Ramos (cell line): ENCODE results near the gene SPDYE4.

Experiments
- in situ Hi-C: fragments of 300-500 bp; cut with MboI; formaldehyde crosslinking; loops from one replicate; pipeline ENCODE4 v1.14.3; 2022; ENCODE audit warnings: low sequenced_read_pairs; ENCODE audit not compliant: unreplicated experiment

The SPDYE4 gene

GRCh38 chr17:8719291-8720246 is 38.8 kb downstream of the SPDYE4 start:
- in situ Hi-C loops: no loop called here

- in situ Hi-C loops: no loop called here
Observed at GRCh38 chr17:8718001-8718563, 40.3 kb downstream of the SPDYE4 start.

DNA sequence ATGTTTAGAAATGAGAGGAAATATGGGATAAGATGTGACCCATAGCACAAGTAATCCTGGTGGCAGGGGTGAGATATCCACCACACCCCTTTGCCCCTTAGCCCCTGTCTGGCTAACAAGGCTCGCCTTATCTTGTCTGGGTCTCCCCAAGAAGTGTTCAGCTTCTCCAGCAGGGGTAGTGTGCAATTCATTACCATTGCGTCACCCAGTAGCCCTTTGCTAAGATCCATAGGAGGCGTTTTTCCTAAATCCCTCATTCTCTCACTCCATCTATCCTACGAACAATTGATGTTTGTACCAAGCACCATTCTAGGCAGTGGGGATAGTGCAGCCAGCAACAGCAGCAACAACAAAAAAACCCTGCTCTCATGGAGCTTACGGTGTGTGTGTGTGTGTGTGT is 44.5 kb downstream of the SPDYE4 start:
- in situ Hi-C loops: no loop called here

- in situ Hi-C loops: no loop called here
Observed at GRCh38 chr17:8713315-8713714, 45.0 kb downstream of the SPDYE4 start.

DNA sequence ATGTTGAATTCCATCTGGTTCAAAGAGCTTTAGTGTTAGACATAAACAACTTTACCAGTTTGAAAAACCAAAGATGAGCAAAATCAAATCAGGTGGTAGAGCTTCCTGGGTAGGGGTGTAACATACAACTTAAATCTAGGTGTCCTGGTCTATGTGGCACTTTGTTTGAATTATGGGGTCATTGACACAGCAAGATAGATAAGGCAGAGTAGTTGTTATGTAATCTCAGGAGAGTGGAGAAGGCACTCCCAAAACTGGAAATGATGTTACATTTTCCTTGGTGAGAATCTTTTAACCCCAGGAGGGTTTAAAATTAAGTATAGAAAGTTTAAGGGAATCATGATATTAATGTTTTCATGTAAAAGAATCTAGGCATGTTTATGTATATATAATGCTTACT is 45.6 kb downstream of the SPDYE4 start:
- in situ Hi-C loops: no loop called here

DNA sequence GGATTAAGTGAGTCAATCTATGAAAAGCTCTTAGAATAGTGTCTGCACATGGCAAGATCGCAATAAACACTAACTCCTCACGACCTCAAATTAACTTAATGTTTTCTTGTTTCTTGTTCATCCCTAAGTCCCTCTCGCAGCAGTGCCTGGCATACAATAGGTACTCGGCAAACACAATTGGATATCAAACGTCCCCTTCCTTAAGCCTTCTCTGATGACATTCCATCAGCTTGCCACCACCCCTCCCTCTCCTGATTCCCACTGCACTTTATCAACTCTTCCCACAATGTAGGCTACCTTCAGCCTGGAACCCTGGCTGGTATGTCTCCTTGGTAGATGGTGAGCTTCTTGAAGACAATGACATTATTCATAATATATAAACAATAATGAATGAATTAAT is 47.1 kb downstream of the SPDYE4 start:
- in situ Hi-C loops: no loop called here

- in situ Hi-C loops: no loop called here
Observed at GRCh38 chr17:8710813-8711212, 47.5 kb downstream of the SPDYE4 start.

- in situ Hi-C loops: no loop called here
Observed at GRCh38 chr17:8709006-8709405, 49.3 kb downstream of the SPDYE4 start.

- in situ Hi-C loops: no loop called here
Observed at GRCh38 chr17:8708025-8708461, 50.3 kb downstream of the SPDYE4 start.

- in situ Hi-C loops: no loop called here
Observed at GRCh38 chr17:8707332-8708024, 50.9 kb downstream of the SPDYE4 start.

DNA sequence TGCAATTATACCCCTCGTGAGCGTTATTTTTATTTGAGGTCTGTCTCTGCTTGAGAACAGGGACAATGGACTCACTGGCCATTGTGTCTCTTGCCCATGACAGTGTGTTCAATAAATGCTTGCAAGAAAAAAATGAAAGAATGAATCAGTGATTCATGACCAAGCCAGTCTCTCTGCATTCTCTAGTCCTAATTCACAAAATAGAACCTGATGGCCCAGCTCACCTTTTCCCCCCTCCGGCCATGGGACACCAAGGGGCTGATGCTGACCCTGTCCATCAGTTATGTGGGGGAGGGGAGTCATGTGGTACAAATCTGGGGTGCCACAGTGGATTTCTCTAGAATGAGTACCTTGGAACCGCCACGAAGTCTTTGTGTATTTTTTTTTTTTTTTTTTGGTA is 51.9 kb downstream of the SPDYE4 start:
- in situ Hi-C loops: no loop called here

DNA sequence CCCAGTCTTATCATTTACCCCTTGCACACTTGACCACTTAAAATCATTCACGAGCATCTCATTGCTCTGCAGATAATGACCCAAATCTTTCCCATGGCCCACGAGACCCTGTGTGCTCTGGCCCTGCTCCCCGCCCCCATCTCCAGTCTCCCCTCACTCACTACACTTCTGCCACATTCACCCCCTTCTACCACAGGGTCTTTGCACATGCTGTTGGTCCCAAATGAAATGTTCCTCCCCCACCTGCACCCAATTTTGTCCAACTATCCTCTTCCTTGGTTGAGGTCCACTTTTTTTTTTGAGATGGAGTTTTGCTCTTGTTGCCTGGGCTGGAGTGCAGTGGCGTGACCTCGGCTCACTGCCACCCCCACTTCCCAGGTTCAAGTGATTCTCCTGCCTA is 52.9 kb downstream of the SPDYE4 start:
- in situ Hi-C loops: no loop called here

GRCh38 chr17:8703001-8703400 is 55.3 kb downstream of the SPDYE4 start:
- in situ Hi-C loops: no loop called here

GRCh38 chr17:8701754-8702153 is 56.6 kb downstream of the SPDYE4 start:
- in situ Hi-C loops: no loop called here

DNA sequence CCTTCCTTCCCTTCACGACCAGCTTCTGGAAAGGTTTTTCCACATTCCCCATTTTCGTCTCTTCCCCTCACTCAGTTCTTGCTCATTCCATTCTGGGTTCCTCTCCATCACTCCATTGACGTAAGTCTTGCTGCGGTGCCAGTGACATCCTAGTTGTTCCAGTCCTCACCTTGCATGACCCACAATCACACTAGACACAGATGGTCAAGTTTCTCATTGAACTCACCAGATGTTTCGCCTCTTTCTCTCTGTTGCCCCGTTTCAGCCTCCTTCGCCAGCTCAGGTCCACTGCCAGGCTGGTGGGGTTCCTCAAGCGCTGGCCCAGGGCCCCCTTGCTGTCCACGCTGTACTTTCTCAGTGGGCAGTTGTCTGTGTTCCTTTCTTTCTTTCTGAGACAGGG is 57.1 kb downstream of the SPDYE4 start:
- in situ Hi-C loops: no loop called here
